C4-2B (cell line): ENCODE measurements around the gene LVRN.

ENCODE experiments used
- H3K27ac ChIP-seq: fragments of 450-650 bp; 2 replicates; pipeline ENCODE4 v1.5.1; 2017
- CTCF ChIP-seq: fragments of 450-650 bp; conservative IDR thresholded peaks from 2 replicates; pipeline ENCODE4 v1.5.1; 2017; ENCODE audit warnings: mild to moderate bottlenecking
- ZFX ChIP-seq: fragments of 450-650 bp; IDR thresholded peaks from 2 replicates; pipeline ENCODE4 v1.6.1; 2017

Gene LVRN

GRCh38 chr5:116009806-116010205 is 47.5 kb downstream of the LVRN start:
- TF ChIP-seq CTCF (no peak), ZFX (no peak)
- H3K27ac ChIP-seq: no peak overlapping the region

- H3K27ac ChIP-seq: no peak overlapping the region
Measured at GRCh38 chr5:116011046-116011445, 48.8 kb downstream of the LVRN start.

GRCh38 chr5:116013207-116013785 is 51.0 kb downstream of the LVRN start:
- H3K27ac ChIP-seq: no peak overlapping the region
- TF ChIP-seq ZFX (no peak), CTCF (no peak)

More at GRCh38 chr5:116011046-116011445, 48.8 kb downstream of the LVRN start:
- no peak for TF ChIP-seq CTCF
- TF ChIP-seq ZFX: no peak

- H3K27ac ChIP-seq: no peak overlapping the region
- TF ChIP-seq ZFX (no peak), CTCF (no peak)
Measured at GRCh38 chr5:116013936-116014335, 51.7 kb downstream of the LVRN start.

- TF ChIP-seq CTCF (peak; percentile 17; the same call in 1 of the 2 replicates), ZFX (no peak)
- no peak overlapping the region; the same call in 1 of the 2 replicates for H3K27ac ChIP-seq
Measured at GRCh38 chr5:116023619-116024018, 61.3 kb downstream of the LVRN start.

- no peak for TF ChIP-seq ZFX
- no peak for TF ChIP-seq CTCF
- H3K27ac ChIP-seq: no peak overlapping the region
Measured at GRCh38 chr5:116025866-116026265, 63.6 kb downstream of the LVRN start.

- no peak within 1 kb of the TSS for H3K27ac ChIP-seq
- TF ChIP-seq ZFX (no peak), CTCF (peak; percentile 27)
Measured at GRCh38 chr5:116032094-116032517, 69.8 kb downstream of the LVRN start, which contains the start of gene ARL14EPL. Gene ARL14EPL (plus strand): TSS chr5:116032472. CDS start chr5:116051466, 18,994 bp downstream.
